GM12892 (cell line): ENCODE results near the gene SMG7.

Experiments used
- POLR2A ChIP-seq: IDR thresholded peaks from 2 replicates; pipeline ENCODE4 v1.6.1; 2011; ENCODE audit warnings: low read depth, low read length, control low read depth
- TAF1 ChIP-seq: IDR thresholded peaks from 2 replicates; pipeline ENCODE4 v1.6.1; 2011; ENCODE audit warnings: low read depth, mild to moderate bottlenecking, control low read depth, low read length, borderline replicate concordance

GRCh38 chr1:183506561-183506960 is 34.3 kb downstream of the SMG7 start:
- TF ChIP-seq POLR2A (no peak), TAF1 (no peak)
